Epidermal melanocyte (primary cell): Measurements from ENCODE around the gene SAP30BP.

Source experiments
- DNase-seq: peaks from one replicate; pipeline ENCODE4 v3.0.0; 2011; ENCODE audit warnings: low spot score; ENCODE audit not compliant: insufficient read length

SAP30BP gene

DNA sequence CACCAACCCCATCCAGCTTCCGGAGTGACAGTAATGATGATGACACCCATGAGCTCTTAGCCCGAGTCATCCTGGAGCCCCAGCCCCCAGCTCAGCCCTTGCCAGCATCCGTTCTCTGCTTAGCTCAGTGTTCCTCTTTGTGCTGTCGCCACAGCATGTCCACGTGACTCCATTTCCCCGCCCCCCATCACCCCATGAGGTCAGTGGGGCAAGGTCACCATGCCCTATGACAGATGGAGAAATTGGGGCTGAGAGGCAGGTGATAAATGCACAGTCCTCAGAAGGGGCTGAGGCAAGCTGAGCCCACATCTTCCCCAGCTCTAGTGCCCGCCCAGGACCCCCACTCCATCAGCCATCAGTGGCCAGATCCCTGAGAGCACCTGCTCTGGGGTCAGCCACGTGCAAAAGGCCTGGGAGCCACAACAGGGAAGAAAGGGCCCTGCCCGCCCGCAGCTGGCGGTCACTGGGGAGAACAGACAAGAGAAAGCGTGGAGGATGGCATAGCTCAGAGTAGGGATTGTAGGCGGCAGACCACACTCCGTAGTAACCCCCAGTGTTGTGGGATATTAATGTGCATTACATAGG is 71.2 kb downstream of the SAP30BP start:
- no peak for DNase-seq

- DNase-seq = no peak
Observed at GRCh38 chr17:75739174-75739573, 72.0 kb downstream of the SAP30BP start.

DNA sequence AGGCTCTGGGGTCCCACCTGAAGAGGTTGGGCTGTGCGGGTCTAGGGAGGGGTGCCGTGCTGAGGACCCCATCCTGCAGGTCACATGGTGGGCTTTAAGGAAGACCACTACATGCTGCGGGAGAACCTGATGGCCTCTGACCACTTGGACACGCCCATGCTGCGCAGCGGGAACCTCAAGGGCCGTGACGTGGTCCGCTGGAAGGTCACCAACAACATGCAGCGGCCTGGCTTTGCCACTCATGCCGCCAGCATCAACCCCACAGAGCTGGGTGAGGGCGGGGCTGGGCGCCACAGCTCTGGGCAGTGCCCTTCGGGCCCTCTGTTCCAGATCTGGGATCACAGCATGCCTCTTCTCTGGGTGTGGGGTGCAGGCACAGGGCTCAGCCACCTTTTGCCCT is 72.7 kb downstream of the SAP30BP start:
- DNase-seq = no peak

GRCh38 chr17:75740215-75740614 is 73.1 kb downstream of the SAP30BP start:
- no peak for DNase-seq

- DNase-seq = no peak
Observed at GRCh38 chr17:75740631-75741077, 73.5 kb downstream of the SAP30BP start.

- DNase-seq = no peak
Observed at GRCh38 chr17:75742337-75742736, 75.2 kb downstream of the SAP30BP start.

GRCh38 chr17:75743625-75744206 is 76.6 kb downstream of the SAP30BP start:
- DNase-seq = no peak

- DNase-seq = no peak
Observed at GRCh38 chr17:75748706-75749105, 81.6 kb downstream of the SAP30BP start.

- DNase-seq = peak; percentile 96
Observed at GRCh38 chr17:75749545-75750389, 82.6 kb downstream of the SAP30BP start.

- DNase-seq = no peak
Observed at GRCh38 chr17:75750661-75751423, 83.7 kb downstream of the SAP30BP start.

- no peak for DNase-seq
Observed at GRCh38 chr17:75751676-75752404, 84.7 kb downstream of the SAP30BP start.

- no peak for DNase-seq
Observed at GRCh38 chr17:75752405-75752709, 85.2 kb downstream of the SAP30BP start.

- no peak for DNase-seq
Observed at GRCh38 chr17:75752802-75753513, 85.8 kb downstream of the SAP30BP start.

DNA sequence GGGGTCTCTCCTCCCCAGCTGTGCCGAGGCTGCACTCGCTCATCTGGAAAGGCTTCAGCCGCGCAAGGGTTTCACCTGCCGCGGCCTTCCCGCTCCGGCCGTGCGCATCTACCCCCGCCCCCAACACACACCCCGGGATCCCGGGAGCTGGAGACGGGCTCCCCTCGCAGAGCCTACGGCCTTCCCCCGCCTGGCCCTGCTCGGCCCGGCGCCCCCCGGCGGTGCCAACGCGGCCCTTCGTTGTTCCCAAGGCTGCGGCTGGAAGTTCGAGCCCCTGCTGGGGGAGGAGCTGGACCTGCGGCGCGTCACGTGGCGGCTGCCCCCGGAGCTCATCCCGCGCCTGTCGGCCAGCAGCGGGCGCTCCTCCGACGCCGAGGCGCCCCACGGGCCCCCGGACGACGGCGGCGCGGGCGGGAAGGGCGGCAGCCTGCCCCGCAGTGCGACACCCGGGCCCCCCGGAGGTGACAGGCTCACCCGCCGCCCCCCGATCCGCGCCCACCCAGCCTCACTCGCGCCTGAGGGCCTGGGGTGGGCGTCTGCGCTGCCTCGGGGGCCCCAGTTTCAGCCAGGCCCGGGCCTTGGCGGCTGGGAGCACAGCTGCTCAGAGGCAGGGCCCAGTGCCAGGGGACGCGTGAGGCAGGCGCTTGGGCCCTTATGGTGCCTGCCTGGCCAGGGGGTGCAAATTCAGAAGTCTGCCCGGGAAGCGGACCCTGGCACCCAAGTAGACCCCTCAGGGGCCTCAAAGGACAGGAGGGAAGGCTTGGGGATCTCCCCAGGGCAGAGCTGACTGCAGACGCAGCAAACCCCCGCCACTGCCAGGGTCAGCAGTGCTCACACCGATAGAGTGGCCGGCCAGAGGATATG is 86.6 kb downstream of the SAP30BP start:
- no peak for DNase-seq

DNA sequence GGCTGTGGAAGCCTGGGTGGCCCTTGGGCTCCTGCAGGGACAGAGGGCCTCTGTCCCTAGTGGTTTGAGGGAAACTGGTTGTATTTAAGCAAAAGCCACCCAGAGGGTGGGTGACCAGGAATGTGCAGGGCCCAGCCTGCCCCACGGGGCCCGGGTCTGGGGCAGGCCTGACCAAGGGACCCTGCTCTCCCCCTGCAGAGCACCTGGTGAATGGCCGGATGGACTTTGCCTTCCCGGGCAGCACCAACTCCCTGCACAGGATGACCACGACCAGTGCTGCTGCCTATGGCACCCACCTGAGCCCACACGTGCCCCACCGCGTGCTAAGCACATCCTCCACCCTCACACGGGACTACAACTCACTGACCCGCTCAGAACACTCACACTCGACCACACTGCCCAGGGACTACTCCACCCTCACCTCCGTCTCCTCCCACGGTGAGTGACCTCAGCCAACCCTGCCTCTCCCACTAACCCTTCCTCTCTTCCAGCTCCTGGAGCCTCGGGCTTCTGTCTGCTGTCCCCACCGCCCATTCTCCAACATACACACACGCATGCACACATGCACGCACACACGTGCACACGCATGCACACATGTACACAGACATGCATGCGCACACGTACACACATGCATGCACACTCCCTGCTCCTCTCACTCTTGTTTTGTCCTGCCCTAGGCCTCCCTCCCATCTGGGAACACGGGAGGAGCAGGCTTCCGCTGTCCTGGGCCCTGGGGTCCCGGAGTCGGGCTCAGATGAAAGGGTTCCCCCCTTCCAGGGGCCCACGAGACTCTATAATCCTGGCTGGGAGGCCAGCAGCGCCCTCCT is 87.5 kb downstream of the SAP30BP start:
- no peak for DNase-seq

DNA sequence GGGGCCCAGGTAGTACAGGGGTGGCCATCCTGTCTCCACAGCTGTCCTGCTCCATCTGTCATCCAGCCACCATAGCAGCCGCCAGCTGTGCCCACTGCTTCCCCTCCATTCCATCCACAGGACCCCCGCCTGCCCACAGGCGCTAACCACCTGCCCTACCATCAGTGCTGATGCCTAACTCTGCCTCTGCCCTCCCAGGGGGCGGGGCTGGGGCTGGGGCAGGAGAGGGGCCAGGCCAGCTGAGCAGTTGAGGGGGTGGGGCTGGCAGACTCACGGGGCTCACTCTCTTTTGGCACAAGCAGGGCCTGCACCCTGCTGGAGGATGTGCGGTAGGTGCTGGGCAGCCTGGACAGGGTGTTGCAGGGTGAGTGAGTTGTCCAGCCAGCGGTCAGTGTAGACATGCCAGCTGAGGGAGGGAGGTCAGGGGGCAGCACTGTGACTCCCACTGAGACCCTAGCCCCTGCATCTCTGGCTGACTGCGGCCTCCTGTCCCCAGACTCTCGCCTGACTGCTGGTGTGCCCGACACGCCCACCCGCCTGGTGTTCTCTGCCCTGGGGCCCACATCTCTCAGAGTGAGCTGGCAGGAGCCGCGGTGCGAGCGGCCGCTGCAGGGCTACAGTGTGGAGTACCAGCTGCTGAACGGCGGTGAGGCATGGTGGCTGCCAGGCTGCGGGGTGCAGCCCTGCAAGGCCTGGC is 88.2 kb downstream of the SAP30BP start:
- no peak for DNase-seq

DNA sequence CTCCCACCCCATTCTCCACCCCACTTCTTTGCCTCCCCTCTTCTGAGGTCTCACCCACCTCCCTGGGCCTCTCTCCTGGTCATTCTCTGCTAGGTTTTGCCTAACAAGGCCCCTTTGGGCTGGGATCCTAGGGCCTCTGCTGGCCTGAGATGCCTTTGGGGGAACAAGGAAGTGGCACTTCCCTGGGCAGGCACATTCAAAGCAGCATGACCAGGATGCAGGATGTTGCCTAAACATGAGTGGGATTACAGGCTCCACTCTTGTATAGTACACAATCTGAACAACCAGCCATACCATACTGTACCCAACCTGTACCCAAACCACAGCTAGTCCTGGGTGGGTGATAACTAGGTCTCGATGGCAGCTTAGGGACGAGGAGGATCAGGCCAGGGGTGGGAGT is 88.9 kb downstream of the SAP30BP start:
- no peak for DNase-seq

GRCh38 chr17:75756451-75757085 is 89.4 kb downstream of the SAP30BP start:
- no peak for DNase-seq
